Spleen (tissue), 13 donors: ENCODE measurements around the gene PALLD. TPM values are rescaled to one million over a fixed set of nuclear protein-coding genes. Genes with fewer than 3 reads are reported as not detected.
A peak's percentile ranks its signal among the peaks of the same experiment; 100 is the strongest.
"Not testable (repeated sequence)": the region's sequence is repeated elsewhere in the genome, so short reads cannot be mapped to it uniquely, and the experiment has no call there.

Experiments used
- DNase-seq: peaks from one replicate; pipeline ENCODE4 v3.0.0-alpha.2; 2020
- H3K27ac ChIP-seq, 8 donors: fragments of 200-600 bp; sonication (generic) in 7 of 8; 1 replicate in 4 of 8; 2 replicates in 4 of 8; pipeline versions ENCODE4 v1.5.0 to v1.8.0; 2016 to 2021; ENCODE audit warnings: inconsistent platforms in 4 of 8, mild to moderate bottlenecking in 4 of 8, moderate library complexity in 1 of 8
- H3K27me3 ChIP-seq, 7 donors: fragments of 200-600 bp; sonication (generic) in 6 of 7; replicated peaks in 1 of 7; 1 replicate in 4 of 7; 2 replicates in 3 of 7; pipeline versions ENCODE4 v1.5.0 to v1.8.0; 2016 to 2021; ENCODE audit warnings: inconsistent platforms in 3 of 7, mild to moderate bottlenecking in 1 of 7
- H3K36me3 ChIP-seq, 6 donors: fragments of 200-600 bp; sonication (generic) in 5 of 6; 1 replicate in 4 of 6; 2 replicates in 2 of 6; pipeline versions ENCODE4 v1.5.0 to v1.8.0; 2016 to 2021; ENCODE audit warnings: inconsistent platforms in 2 of 6
- H3K4me1 ChIP-seq, 6 donors: fragments of 200-600 bp; sonication (generic) in 5 of 6; 1 replicate in 3 of 6; 2 replicates in 3 of 6; pipeline versions ENCODE4 v1.5.0 to v1.8.0; 2016 to 2021; ENCODE audit warnings: inconsistent platforms in 3 of 6
- H3K4me3 ChIP-seq, 8 donors: fragments of 200-600 bp; sonication (generic) in 7 of 8; 1 replicate in 4 of 8; 2 replicates in 4 of 8; pipeline versions ENCODE4 v1.5.0 to v1.8.0; 2016 to 2021; ENCODE audit warnings: inconsistent platforms in 4 of 8, mild to moderate bottlenecking in 4 of 8, moderate library complexity in 2 of 8
- H3K9me3 ChIP-seq, 8 donors: fragments of 200-600 bp; sonication (generic) in 7 of 8; 1 replicate in 4 of 8; 2 replicates in 4 of 8; pipeline versions ENCODE4 v1.5.0 to v1.8.0; 2016 to 2021; ENCODE audit warnings: inconsistent platforms in 4 of 8
- POLR2A ChIP-seq, 3 donors: fragments of 450-650 bp; IDR thresholded peaks; one replicate each; pipeline ENCODE4 v1.5.1; 2017; ENCODE audit warnings: antibody characterized with exemption in 3 of 3, mild to moderate bottlenecking in 1 of 3
- POLR2AphosphoS5 ChIP-seq, 3 donors: sonication (generic); formaldehyde crosslinking; IDR thresholded peaks; one replicate each; pipeline ENCODE4 v1.5.1; 2017; ENCODE audit warnings: antibody characterized with exemption in 3 of 3
- WGBS, 5 donors: extraction: QIAGEN DNeasy Blood & Tissue Kit in 3 of 5; methylation state at CpG; one replicate each; pipeline versions ENCODE4 v1.1.5 to v1.1.7; 2013 to 2018; 5-methylcytosine and 5-hydroxymethylcytosine counted together
- intact Hi-C: fragments of 100-400 bp; cut with DNase I; formaldehyde crosslinking; loops from one replicate; pipeline ENCODE4 v1.15.0; 2023; ENCODE audit warnings: low total_unique reads
- long read RNA-seq, 2 donors: transcript quantifications; one replicate each; lab custom pipeline, GENCODE V29; 2026
- polyA plus RNA-seq, 3 donors: library from polyadenylated mRNA; stranded (reverse); fragments of 200-250 nt; gene quantifications; one replicate each; pipeline ENCODE4 v1.2.1, GENCODE V29; 2013
- total RNA-seq, 7 donors: library from RNA; depleted of rRNA in 3 of 7; stranded (reverse); fragments of >200 nt in 3 of 7; fragmentation: NEBNext Ultra II Directional in 4 of 7; extraction: Animal tissue kit (Norgen Biotek cat#: 25700) in 4 of 7; gene quantifications; one replicate each; pipeline versions ENCODE4 v1.1.0 to v1.2.1, GENCODE V29; 2016 to 2021
- TF ChIP-seq, protein P1 (sequence below), 11 experiments: fragments of 200-600 bp in 7 of 11; fragments of 450-650 bp in 4 of 11; sonication (generic) in 4 of 11; IDR thresholded peaks in 8 of 11; conservative IDR thresholded peaks in 3 of 11; 1 replicate in 7 of 11; 2 replicates in 4 of 11; pipeline versions ENCODE4 v1.4.0 to v1.8.0; 2016 to 2021; ENCODE audit warnings: antibody characterized with exemption in 11 of 11, inconsistent platforms in 4 of 11, mild to moderate bottlenecking in 1 of 11
- donor health status: healthy with polysubstance abuse.
- donor health status: DM: no; HTN: no; CAD: no; lungs with moderate emphysema.
- donor health status: DM: no; HTN: no; CAD: no.
- donor health status: Bipolar disorder and iron deficiency.
- donor health status: healthy.
- donor health status: DM: no; HTN: no; CAD: no.
- donor health status: DM: yes; HTN: yes; CAD: no.

The PALLD gene
- 100 to 1,000 TPM in 6 of 7 donors, 10 to 100 TPM in 1; 83.5 to 228 (median 183) TPM for total RNA-seq
- 10 to 100 TPM; 24.3 to 53.1 (median 35.8) TPM for polyA plus RNA-seq
- long read RNA-seq, donor 1, full-length matches to known transcripts = 10 of 33 reads
- long read RNA-seq, donor 1, partial matches to known transcripts = 23 of 33 reads
- long read RNA-seq, donor 1, other reads (novel, unspliced or antisense) = 0 of 33 reads
- long read RNA-seq, donor 2, full-length matches to known transcripts = 8 of 42 reads
- long read RNA-seq, donor 2, partial matches to known transcripts = 34 of 42 reads
- long read RNA-seq, donor 2, other reads (novel, unspliced or antisense) = 0 of 42 reads

DNA sequence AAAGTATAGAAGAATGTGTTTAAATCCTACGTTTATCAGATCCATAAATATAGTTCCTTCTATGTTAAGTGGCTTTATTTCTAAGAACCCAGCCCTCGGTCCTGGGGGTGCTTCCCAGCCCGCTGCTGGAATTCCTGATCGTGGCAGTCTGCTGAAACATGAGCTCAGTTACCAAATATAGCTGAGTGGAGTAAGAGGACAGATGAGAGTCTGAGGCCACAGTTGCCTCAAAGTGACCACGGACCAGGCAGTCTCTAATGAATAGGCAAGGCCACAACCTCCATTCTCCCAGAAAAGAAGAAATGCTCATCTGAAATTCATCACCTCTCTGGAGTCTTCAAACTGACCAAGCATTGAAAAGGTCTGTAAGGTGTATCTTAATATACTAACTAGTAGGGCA is at the start of gene PALLD:
PALLD (plus strand) TSS at position 219 of the 400 bp plus-strand sequence.
- intact Hi-C loops = no loop called here
- Histone ChIP-seq H3K27me3 (peaks cover 0 to 11% (median 0%) of the 10 kb centered on the region in 7 donors), H3K9me3 (no peaks in the 10 kb centered on the region), H3K4me1 (no peaks in the 10 kb centered on the region), H3K36me3 (no peaks in the 10 kb centered on the region), H3K4me3 (no peak within 1 kb of the TSS), H3K27ac (no peak within 1 kb of the TSS)
- WGBS, 5 donors = 45 to 67% (median 58%) methylated on average over 5 of the region's 5 CpGs
- TF ChIP-seq POLR2AphosphoS5 (IDR thresholded peaks at IDR 0.05) (no peak), POLR2A (IDR thresholded peaks at IDR 0.05) (no peak)
- TF ChIP-seq, protein P1, sequence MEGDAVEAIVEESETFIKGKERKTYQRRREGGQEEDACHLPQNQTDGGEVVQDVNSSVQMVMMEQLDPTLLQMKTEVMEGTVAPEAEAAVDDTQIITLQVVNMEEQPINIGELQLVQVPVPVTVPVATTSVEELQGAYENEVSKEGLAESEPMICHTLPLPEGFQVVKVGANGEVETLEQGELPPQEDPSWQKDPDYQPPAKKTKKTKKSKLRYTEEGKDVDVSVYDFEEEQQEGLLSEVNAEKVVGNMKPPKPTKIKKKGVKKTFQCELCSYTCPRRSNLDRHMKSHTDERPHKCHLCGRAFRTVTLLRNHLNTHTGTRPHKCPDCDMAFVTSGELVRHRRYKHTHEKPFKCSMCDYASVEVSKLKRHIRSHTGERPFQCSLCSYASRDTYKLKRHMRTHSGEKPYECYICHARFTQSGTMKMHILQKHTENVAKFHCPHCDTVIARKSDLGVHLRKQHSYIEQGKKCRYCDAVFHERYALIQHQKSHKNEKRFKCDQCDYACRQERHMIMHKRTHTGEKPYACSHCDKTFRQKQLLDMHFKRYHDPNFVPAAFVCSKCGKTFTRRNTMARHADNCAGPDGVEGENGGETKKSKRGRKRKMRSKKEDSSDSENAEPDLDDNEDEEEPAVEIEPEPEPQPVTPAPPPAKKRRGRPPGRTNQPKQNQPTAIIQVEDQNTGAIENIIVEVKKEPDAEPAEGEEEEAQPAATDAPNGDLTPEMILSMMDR (IDR thresholded peaks at IDR 0.05 in 8 of 11, conservative IDR thresholded peaks at IDR 0.05 in 3 of 11) = no peak
- DNase-seq = no peak

DNA sequence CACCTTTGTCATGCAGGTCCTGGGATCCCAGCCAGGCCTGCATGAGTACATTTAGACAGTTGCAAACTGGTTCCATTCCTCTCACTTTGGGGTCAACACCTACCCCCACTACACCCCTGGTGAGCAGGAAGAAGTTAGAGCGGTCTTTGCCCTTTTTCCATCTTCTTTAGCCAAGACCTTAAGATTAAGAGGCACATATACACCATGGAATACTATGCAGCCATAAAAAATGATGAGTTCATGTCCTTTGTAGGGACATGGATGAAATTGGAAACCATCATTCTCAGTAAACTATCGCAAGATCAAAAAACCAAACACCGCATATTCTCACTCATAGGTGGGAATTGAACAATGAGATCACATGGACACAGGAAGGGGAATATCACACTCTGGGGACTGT is 47.8 kb upstream of the PALLD start:
- H3K27me3 ChIP-seq, H3K27ac ChIP-seq, intact Hi-C loops, H3K4me1 ChIP-seq, H3K9me3 ChIP-seq, H3K4me3 ChIP-seq, DNase-seq: not testable (repeated sequence)
- peaks cover 0 to 58% (median 24%) of the 10 kb centered on the region in 6 donors for H3K36me3 ChIP-seq
- 92 to 98% (median 93%) methylated on average over 3 of the region's 3 CpGs for WGBS, 5 donors

DNA sequence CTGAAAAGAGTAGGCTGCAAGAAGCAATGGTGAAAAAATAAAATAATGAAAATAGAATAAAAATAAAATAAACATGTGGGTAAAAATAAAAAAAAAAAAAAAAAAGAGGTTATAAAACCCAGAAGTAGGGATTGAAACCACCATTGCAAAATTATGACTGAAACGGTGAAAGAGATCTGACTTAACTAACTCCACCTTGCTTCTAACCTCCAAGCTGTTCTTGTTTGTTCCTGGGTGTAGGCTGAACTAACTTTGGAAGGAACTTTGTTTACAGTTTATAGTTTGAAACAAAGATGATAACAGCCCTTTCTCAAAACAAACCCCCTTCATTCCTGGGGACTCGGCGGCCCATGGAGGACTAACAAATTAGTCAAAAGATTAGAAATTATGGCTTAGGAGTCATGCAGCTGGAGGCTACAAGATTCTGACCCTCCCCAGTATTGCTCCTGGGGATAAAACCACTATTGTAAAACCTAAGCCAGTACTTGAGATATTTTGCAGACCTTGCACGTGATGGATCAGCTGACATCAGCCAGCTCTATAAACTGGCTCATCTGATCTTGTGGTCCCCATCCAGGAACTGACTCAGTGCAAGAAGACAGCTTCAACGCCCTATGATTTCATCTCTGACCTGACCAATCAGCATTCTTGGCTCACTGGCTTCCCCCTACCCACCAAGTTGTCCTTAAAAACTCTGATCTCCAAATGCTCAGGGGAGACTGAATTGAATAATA is 47.0 kb upstream of the PALLD start:
- intact Hi-C loops = no loop called here
- no peaks in the 10 kb centered on the region for H3K27me3 ChIP-seq
- peaks cover 0 to 6% (median 0%) of the 10 kb centered on the region in 6 donors for H3K4me1 ChIP-seq
- H3K27ac ChIP-seq = no peak overlapping the region
- no peaks in the 10 kb centered on the region for H3K9me3 ChIP-seq
- DNase-seq = no peak
- no peak for TF ChIP-seq POLR2A (IDR thresholded peaks at IDR 0.05)
- TF ChIP-seq POLR2AphosphoS5 (IDR thresholded peaks at IDR 0.05) = no peak
- TF ChIP-seq, protein P1 (IDR thresholded peaks at IDR 0.05 in 8 of 11, conservative IDR thresholded peaks at IDR 0.05 in 3 of 11) = no peak
- H3K36me3 ChIP-seq = peaks cover 0 to 67% (median 24%) of the 10 kb centered on the region in 6 donors
- WGBS, 5 donors = 73 to 85% (median 74%) methylated on average over 5 of the region's 5 CpGs
- H3K4me3 ChIP-seq = no peak overlapping the region

DNA sequence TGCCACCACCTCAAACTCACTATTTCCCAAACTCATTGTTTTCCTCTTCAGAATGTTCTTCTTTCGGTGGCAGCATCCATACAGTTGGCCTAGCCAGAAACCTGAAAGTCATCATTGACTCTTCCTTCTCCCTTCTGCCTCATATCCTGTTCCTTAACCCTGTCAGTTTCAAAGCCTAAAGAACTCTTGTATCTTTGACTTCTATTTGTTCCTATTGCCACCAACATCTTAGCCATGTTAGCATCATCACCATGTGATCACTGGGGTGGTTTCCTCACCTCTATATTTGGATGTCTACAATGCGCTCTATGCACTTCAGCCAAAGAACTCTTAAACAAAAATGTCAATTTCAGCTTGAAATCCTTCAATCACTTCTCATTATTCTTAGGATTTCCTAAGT is 45.5 kb upstream of the PALLD start:
- Histone ChIP-seq H3K4me3 (no peak overlapping the region), H3K27ac (peak overlapping the region in 3 of 8 donors; percentile 2 to 28 (median 11)), H3K4me1 (peaks cover 0 to 6% (median 0%) of the 10 kb centered on the region in 6 donors), H3K36me3 (peaks cover 0 to 80% (median 29%) of the 10 kb centered on the region in 6 donors), H3K9me3 (no peaks in the 10 kb centered on the region), H3K27me3 (no peaks in the 10 kb centered on the region)
- intact Hi-C loops = no loop called here
- no peak for DNase-seq
- TF ChIP-seq, protein P1 (IDR thresholded peaks at IDR 0.05 in 8 of 11, conservative IDR thresholded peaks at IDR 0.05 in 3 of 11) = no peak
- no peak for TF ChIP-seq POLR2A (IDR thresholded peaks at IDR 0.05)
- no peak for TF ChIP-seq POLR2AphosphoS5 (IDR thresholded peaks at IDR 0.05)
- WGBS, 5 donors = 72 to 89% (median 82%) methylated on average over 2 of the region's 2 CpGs
